ENCODE data around the gene GNL3. TPM values are rescaled to one million over a fixed set of nuclear protein-coding genes. Genes with fewer than 3 reads are reported as not detected.

Gene GNL3
- total RNA-seq, 1 donor from 2014 or later = 128 TPM

GRCh38 chr3:52731590-52731989 is 45.8 kb downstream of the GNL3 start:
- no peak overlapping the region for H3K4me3 ChIP-seq (ENCODE audit: low read depth, low read length)
- TF ChIP-seq CTCF (conservative IDR thresholded peaks at IDR 0.05; ENCODE audit: low read depth, low read length) = no peak
- DNase-seq (ENCODE audit: low read depth) = no peak

- no peak for DNase-seq (ENCODE audit: low read depth)
- no peak for TF ChIP-seq CTCF (conservative IDR thresholded peaks at IDR 0.05; ENCODE audit: low read depth, low read length)
- no peak overlapping the region for H3K4me3 ChIP-seq (ENCODE audit: low read depth, low read length)
These were observed 47.5 kb downstream of the GNL3 start for GRCh38 chr3:52733256-52733891.

GRCh38 chr3:52739730-52740129 is 53.9 kb downstream of the GNL3 start:
- TF ChIP-seq CTCF (conservative IDR thresholded peaks at IDR 0.05; ENCODE audit: low read depth, low read length) = no peak
- no peak for DNase-seq (ENCODE audit: low read depth)

GRCh38 chr3:52742418-52743041 is 56.7 kb downstream of the GNL3 start:
- no peak overlapping the region for H3K4me3 ChIP-seq (ENCODE audit: low read depth, low read length)
- TF ChIP-seq CTCF (conservative IDR thresholded peaks at IDR 0.05; ENCODE audit: low read depth, low read length) = peak; percentile 74
- peak; percentile 12 for DNase-seq (ENCODE audit: low read depth)

More at GRCh38 chr3:52739730-52740129, 53.9 kb downstream of the GNL3 start:
- H3K4me3 ChIP-seq (ENCODE audit: low read depth, low read length) = no peak overlapping the region

GRCh38 chr3:52743152-52743551 is 57.3 kb downstream of the GNL3 start:
- H3K4me3 ChIP-seq (ENCODE audit: low read depth, low read length) = no peak overlapping the region
- TF ChIP-seq CTCF (conservative IDR thresholded peaks at IDR 0.05; ENCODE audit: low read depth, low read length) = no peak
- no peak for DNase-seq (ENCODE audit: low read depth)

GRCh38 chr3:52743721-52744120 is 57.9 kb downstream of the GNL3 start:
- TF ChIP-seq CTCF (conservative IDR thresholded peaks at IDR 0.05; ENCODE audit: low read depth, low read length) = no peak
- DNase-seq (ENCODE audit: low read depth) = no peak
- no peak overlapping the region for H3K4me3 ChIP-seq (ENCODE audit: low read depth, low read length)

Other genes starting within 250 kb of the GNL3 start
- 0.43 and 5.1 TPM in 2 replicates for gene SEMA3G, start 240.9 kb upstream of the GNL3 start, total RNA-seq
- gene TNNC1, start 232.0 kb upstream of the GNL3 start, total RNA-seq = 0.51 and 0.58 TPM in 2 replicates
- gene NISCH, start 230.4 kb upstream of the GNL3 start, total RNA-seq = 27.8 and 40.8 TPM in 2 replicates
- gene STAB1, start 190.7 kb upstream of the GNL3 start, total RNA-seq = 0.14 and 0.52 TPM in 2 replicates
- 144 and 229 TPM in 2 replicates for gene NT5DC2, start 152.2 kb upstream of the GNL3 start, total RNA-seq
- gene UQCC5, start 149.4 kb upstream of the GNL3 start, total RNA-seq = 1.4 and 2.4 TPM in 2 replicates
- gene PBRM1, start 119 bp upstream of the GNL3 start, total RNA-seq = 40.5 and 51.5 TPM in 2 replicates
- gene GLT8D1, start 19.8 kb downstream of the GNL3 start, total RNA-seq = 59.2 and 59.5 TPM in 2 replicates
- gene SPCS1, start 20.1 kb downstream of the GNL3 start, total RNA-seq = 171 and 212 TPM in 2 replicates
- gene NEK4, start 84.9 kb downstream of the GNL3 start, total RNA-seq = 13.3 and 22.9 TPM in 2 replicates
- not detected in 2 replicates for gene ITIH1, start 91.6 kb downstream of the GNL3 start, total RNA-seq
- not detected in 2 replicates for gene ITIH3, start 108.8 kb downstream of the GNL3 start, total RNA-seq
- gene ITIH4, start 144.6 kb downstream of the GNL3 start, total RNA-seq = 0.07 TPM in 1 of 2 replicates, not detected in the other
- gene MUSTN1, start 149.0 kb downstream of the GNL3 start, total RNA-seq = not detected in 2 replicates
- gene STIMATE, start 211.5 kb downstream of the GNL3 start, total RNA-seq = 7.7 and 13.1 TPM in 2 replicates

Data from epithelial cell of proximal tubule (primary cell).